Islet precursor cell (in vitro differentiated cells): ENCODE results near the gene CA9.

Source experiments
- DNase-seq: peaks from one replicate; pipeline ENCODE4 v3.0.0-alpha.2; 2018

CA9 gene

GRCh38 chr9:35719546-35719945 is 45.8 kb downstream of the CA9 start:
- DNase-seq: no peak

- no peak for DNase-seq
Observed at GRCh38 chr9:35723426-35723825, 49.7 kb downstream of the CA9 start.

GRCh38 chr9:35723908-35724307 is 50.2 kb downstream of the CA9 start:
- DNase-seq: no peak

GRCh38 chr9:35725362-35725761 is 51.6 kb downstream of the CA9 start:
- DNase-seq: no peak

- DNase-seq: no peak
Observed at GRCh38 chr9:35726931-35727330, 53.2 kb downstream of the CA9 start.

- no peak for DNase-seq
Observed at GRCh38 chr9:35727676-35728040, 53.9 kb downstream of the CA9 start.

GRCh38 chr9:35728041-35728971 is 54.6 kb downstream of the CA9 start:
- DNase-seq: peak; percentile 92

- no peak for DNase-seq
Observed at GRCh38 chr9:35729101-35729500, 55.4 kb downstream of the CA9 start.

- DNase-seq: peak; percentile 77
Observed at GRCh38 chr9:35729700-35730485, 56.2 kb downstream of the CA9 start.

- no peak for DNase-seq
Observed at GRCh38 chr9:35730486-35730854, 56.7 kb downstream of the CA9 start.
